Gastrocnemius medialis (tissue), 4 donors: Measurements from ENCODE around the gene TMPRSS9.

Experiments
- CTCF ChIP-seq, 5 experiments: fragments of 450-650 bp in 3 of 5; fragments of 200-600 bp in 2 of 5; sonication (generic) in 2 of 5; IDR thresholded peaks in 4 of 5; conservative IDR thresholded peaks in 1 of 5; 1 replicate in 4 of 5; 2 replicates in 1 of 5; pipeline ENCODE4 v1.5.1; 2016 to 2019; ENCODE audit warnings: antibody characterized with exemption in 5 of 5, mild to moderate bottlenecking in 3 of 5, moderate library complexity in 3 of 5
- POLR2A ChIP-seq, 2 donors: fragments of 450-650 bp; IDR thresholded peaks; one replicate each; pipeline ENCODE4 v1.6.1; 2017; ENCODE audit warnings: antibody characterized with exemption in 2 of 2, mild to moderate bottlenecking in 2 of 2, moderate library complexity in 2 of 2

- TF ChIP-seq CTCF (IDR thresholded peaks at IDR 0.05 in 4 of 5, conservative IDR thresholded peaks at IDR 0.05 in 1 of 5) = no peak
- no peak for TF ChIP-seq POLR2A (IDR thresholded peaks at IDR 0.05)
Measured at GRCh38 chr19:2321565-2322283, 38.3 kb upstream of the TMPRSS9 start.
